HG03139 (cell line): ENCODE data around the gene HRH4.
A peak's percentile ranks its signal among the peaks of the same experiment; 100 is the strongest.

Experiments used
- ATAC-seq: cut with Tn5 transposase; IDR thresholded peaks from one replicate; pipeline ENCODE4 v1.9.1; 2021; ENCODE audit not compliant: unreplicated experiment

Gene HRH4

GRCh38 chr18:24460388-24460787 is at the start of gene HRH4:
Gene HRH4, plus strand, starts transcription at chr18:24460637. Its CDS starts 92 bp downstream, at chr18:24460729.
- ATAC-seq: no peak

DNA sequence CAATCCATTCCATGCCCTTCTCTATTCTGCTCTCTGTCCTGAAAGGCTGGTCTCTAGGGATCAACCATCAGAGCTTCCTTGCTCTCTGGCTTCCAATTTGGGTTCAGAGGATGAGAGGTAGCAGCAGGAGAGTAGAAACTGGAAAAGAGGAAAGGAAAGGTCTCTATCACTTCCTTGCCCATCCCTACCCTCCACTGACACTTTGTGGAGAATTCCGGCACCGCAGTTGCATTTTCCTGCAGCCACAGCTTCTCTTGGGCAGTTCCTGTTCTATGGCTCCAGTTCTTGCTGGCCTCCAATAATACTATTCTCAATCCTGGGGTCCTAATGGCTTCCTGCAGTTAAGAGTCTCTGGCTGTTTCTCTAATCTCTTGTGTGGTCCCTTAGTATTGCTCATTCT is 47.3 kb upstream of the HRH4 start:
- ATAC-seq: no peak

DNA sequence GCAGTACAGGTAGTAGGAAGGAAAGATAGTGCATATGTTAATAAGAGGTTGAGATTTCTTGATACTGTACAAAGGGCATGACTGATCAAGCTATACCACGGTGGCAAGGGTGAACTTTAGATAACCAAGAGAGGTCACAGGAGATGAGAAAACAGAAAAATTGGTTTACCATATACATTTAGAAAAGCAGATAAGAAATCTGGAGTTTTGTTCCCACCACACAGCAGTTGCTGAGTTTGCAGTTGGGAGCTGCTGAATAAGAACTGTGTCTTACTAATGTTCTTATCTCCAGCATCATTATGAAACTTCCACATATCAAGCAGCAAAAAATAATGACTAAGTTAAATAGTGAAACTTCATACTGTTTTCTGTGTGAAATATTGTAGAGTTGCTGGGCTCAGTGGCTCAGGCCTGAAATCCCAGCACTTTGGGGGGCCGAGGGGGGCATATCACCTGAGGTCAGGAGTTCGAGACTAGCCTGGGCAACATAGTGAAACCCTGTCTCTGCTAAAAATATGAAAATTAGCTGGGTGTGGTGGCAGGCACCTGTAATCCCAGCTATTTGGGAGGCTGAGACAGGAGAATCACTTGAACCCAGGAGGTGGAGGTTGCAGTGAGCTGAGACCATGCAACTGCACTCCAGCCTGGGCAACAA is 46.0 kb upstream of the HRH4 start:
- no peak for ATAC-seq

DNA sequence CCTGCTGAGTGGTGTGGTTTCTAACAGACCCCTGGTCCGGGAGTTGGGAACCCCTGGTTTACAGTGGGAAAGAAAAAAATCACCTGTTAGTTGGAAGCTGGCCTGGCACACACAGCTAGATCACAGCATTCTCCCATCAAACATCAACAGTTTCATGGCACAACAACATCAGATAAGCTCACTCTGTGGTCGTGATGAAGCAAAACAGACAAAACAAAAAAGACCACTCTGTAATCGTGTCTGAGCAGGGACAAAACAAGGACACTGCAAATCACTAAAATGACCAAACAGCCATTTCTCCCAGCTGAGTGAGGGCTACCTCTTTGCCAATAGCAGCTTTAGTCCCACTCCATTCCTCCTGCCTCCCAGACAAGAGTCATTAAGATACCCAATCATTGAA is 43.0 kb upstream of the HRH4 start:
- no peak for ATAC-seq

- ATAC-seq: no peak
Observed at GRCh38 chr18:24420551-24420950, 39.9 kb upstream of the HRH4 start.

DNA sequence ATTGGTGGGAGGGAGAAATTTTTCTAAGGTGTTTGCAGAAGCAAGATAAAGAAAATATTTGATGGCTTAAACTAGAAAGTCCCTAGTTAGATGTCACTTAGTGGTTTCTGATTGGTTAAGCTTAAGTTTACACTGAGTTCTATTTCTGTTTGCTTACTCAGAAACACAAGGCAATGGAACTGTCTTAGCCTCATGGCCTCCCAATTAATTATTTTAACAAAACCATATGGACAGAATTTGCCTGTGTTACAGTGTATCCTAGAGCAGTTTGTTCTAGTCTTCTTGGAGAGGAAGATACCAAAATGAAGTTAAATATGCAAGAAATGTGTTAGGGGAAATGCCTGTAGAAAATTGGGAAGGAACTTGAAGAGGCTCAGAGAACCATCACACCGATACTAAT is 38.6 kb upstream of the HRH4 start:
- no peak for ATAC-seq

GRCh38 chr18:24426073-24426397 is 34.4 kb upstream of the HRH4 start:
- ATAC-seq: no peak

GRCh38 chr18:24426398-24427294 is 33.8 kb upstream of the HRH4 start, which contains the start of gene IMPACT:
Gene IMPACT, plus strand, starts transcription at chr18:24426670. Its CDS starts 87 bp downstream, at chr18:24426757.
- peak; percentile 90 for ATAC-seq

DNA sequence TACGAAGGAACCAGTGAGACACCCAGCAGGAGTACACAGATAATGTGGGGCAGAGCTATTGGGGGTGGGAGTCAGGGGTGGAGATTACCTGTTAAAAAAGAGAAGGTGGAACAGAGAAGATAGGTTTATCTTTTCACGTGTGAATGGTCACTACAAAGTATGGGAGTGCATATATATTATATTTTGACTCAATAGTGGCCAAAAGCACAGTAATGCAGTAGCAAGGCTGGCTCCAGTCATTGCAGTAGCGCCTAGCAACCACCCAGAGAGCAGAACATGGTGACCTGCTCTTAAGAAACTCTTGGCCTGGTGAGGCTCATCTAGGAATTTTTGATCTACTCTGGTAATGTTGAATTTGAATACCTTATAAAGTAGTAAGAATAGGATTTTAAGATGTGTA is 33.0 kb upstream of the HRH4 start:
- ATAC-seq: no peak

- no peak for ATAC-seq
Observed at GRCh38 chr18:24428709-24429108, 31.7 kb upstream of the HRH4 start.

GRCh38 chr18:24429188-24429587 is 31.2 kb upstream of the HRH4 start:
- ATAC-seq: no peak

- ATAC-seq: no peak
Observed at GRCh38 chr18:24432618-24433017, 27.8 kb upstream of the HRH4 start.

- no peak for ATAC-seq
Observed at GRCh38 chr18:24436939-24437338, 23.5 kb upstream of the HRH4 start.

DNA sequence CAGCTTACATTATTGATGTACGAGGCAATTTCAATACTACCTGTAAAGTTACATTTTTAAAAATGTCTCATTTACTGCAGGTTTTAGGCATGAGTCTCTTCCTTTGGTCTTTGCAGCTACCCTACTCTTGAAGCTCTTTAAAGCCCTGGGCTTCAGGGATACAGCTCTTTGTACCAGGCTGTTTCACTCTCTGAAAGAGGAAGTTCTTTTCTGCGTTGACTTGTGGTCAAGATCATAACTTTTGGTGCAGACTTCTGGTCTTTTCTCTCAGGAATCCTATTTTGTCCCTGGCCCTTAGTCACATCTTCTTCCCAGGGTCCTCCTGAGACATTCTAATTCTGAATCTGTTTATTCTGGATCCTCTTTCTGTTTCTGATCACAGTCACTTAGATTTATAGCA is 16.6 kb upstream of the HRH4 start:
- ATAC-seq: no peak

DNA sequence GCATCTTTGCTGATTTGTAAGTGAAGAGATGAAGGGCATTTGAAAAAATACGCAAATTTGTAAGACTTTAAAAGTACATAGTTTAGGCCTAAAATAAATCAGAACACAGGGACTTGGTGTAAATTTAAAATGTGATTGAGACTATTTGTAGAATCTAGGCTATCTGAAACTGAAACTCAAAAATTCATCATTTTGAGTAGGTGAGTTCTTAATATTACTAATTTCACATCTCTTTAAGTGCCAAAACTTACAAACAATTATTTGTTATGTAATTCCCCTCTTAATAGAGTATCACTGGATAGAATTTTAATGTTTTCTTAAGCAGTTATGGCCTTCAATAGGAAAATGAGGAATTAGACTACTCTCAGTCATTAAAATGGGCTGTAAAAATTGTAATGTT is 14.0 kb upstream of the HRH4 start:
- no peak for ATAC-seq

- ATAC-seq: no peak
Observed at GRCh38 chr18:24446953-24447538, 13.4 kb upstream of the HRH4 start.

DNA sequence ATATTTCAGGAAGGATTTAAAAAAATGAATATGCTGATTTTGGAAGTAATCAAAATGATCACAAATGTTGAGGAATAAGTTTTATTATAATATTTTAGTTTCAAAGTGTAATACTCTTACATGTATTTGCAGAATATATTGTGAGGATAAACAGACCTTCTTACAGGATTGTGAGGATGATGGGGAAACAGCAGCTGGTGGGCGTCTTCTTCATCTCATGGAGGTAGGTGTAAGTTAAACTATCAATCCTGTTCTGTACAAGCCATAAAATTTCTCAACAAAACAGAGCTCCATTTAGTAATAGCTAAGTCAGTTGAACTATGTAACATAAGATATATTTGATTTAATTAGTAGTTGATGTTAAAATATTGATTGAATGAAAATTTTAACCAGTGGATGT is 12.5 kb upstream of the HRH4 start:
- no peak for ATAC-seq

DNA sequence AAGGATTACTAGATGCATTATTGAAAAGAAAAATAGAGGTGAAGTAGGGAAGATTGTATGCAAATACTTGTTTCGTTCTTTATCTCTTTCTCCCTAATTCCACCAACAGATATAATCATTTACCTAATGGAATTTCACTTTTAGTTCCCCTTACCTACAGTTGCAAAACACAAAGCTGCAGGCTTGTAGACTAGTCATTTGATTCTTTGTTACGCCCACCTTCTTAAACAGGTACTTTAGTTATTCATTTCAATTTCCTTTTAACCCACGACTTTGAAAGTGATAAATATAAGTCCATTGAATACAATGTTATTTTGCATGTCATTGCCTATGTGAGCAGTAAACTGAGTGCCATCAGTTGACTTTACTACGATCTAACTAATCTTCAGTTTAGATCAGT is 3.9 kb upstream of the HRH4 start:
- ATAC-seq: peak; percentile 85

DNA sequence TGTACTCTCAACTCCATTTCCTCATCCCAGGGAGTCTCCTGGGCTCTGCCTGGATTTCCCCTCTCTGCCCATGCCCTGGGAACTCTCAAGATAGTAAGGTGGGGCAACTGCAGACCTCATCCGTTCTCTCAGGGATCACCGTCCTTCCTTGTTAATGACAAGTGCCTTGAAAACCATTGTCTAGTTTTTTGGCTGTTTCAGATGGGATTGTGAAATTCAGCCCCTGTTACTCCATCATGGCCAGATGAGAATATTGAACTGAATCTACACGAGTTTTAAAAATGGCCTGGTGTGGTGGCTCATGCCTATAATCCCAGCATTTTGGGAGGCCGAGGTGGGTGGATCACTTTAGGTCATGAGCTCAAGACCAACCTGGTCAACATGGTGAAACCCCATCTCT is 665 bp upstream of the HRH4 start:
- ATAC-seq: no peak

- ATAC-seq: no peak
Observed at GRCh38 chr18:24461996-24462395, 1.6 kb downstream of the HRH4 start.

DNA sequence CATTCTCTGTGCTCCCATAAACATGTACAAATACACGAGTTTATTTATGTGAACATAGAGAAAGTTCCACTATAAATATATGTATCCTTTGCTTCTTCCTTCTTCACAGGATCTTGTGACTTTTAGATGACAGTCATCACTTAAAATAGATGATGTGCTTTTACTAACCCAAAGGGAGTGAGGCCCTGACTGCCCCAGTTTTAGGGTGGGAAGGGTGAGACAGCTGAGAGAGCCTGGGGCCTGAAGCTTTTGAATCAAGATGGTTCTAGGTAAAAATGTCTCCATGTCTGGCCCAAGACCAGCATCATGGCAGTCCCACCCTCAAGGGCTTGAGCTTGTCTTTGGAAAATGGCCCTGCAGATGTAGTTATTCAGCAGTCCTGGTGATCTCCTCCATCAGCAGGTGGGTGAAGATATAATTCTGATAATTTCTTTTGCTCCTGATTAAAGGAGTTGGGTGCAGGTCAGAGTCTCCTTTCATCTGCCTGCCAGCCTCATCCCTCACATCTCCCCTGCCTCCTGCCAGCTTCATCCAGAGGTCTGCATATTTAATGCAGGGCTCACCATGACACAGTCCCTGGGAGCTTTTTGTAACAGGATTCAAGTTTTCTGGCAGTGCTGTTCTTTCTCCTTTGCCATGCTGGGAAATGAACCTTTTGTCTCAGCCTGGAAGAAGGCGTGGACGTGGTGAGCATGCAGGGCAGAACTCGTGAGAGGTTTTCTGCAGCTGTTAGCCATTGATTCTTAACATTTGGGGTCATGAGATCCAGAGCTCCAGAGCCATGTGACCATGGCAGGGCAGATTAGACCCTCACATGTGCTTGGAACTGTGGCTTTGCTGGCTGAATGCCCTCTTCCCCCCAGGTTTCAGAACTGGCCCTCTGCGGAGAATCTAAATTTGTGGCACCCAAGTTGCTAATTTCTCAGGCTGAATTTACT is 2.7 kb downstream of the HRH4 start:
- no peak for ATAC-seq
